NCI-H460 (cell line): ENCODE results near the gene ISG15. TPM values are rescaled to one million over a fixed set of nuclear protein-coding genes. Genes with fewer than 3 reads are reported as not detected.
"Not testable (repeated sequence)": the region's sequence is repeated elsewhere in the genome, so short reads cannot be mapped to it uniquely, and the experiment has no call there.

ENCODE experiments used
- DNase-seq: peaks from one replicate; pipeline ENCODE4 v3.0.0-alpha.2; 2016; ENCODE audit warnings: low read depth; ENCODE audit errors: extremely low read depth
- total RNA-seq: library from RNA; depleted of rRNA; stranded (reverse); fragments of >200 nt; shearing (Covaris generic); gene quantifications from 2 replicates; pipeline ENCODE4 v1.2.3, GENCODE V29; 2014

Gene ISG15
- total RNA-seq, 1 experiment from 2014 or later: 5.3 TPM

- DNase-seq: no peak
Observed at GRCh38 chr1:1024771-1025699, 11.7 kb downstream of the ISG15 start.

GRCh38 chr1:1025730-1026129, 12.4 kb downstream of the ISG15 start:
- DNase-seq: no peak

GRCh38 chr1:1026599-1027413, 13.5 kb downstream of the ISG15 start:
- no peak for DNase-seq

- no peak for DNase-seq
Observed at GRCh38 chr1:1027791-1028190, 14.5 kb downstream of the ISG15 start.

- DNase-seq: not testable (repeated sequence)
Observed at GRCh38 chr1:1030867-1031658, 17.8 kb downstream of the ISG15 start.

GRCh38 chr1:1031659-1032235, 18.4 kb downstream of the ISG15 start:
- no peak for DNase-seq

GRCh38 chr1:1032424-1032823, 19.1 kb downstream of the ISG15 start:
- no peak for DNase-seq

GRCh38 chr1:1033009-1033587, 19.8 kb downstream of the ISG15 start:
- no peak for DNase-seq

- DNase-seq: no peak
Observed at GRCh38 chr1:1033731-1034438, 20.6 kb downstream of the ISG15 start.

- DNase-seq: no peak
Observed at GRCh38 chr1:1034439-1034781, 21.1 kb downstream of the ISG15 start.

GRCh38 chr1:1035291-1035943, 22.1 kb downstream of the ISG15 start:
- no peak for DNase-seq

GRCh38 chr1:1037366-1038327, 24.4 kb downstream of the ISG15 start:
- no peak for DNase-seq

- no peak for DNase-seq
Observed at GRCh38 chr1:1038694-1039093, 25.4 kb downstream of the ISG15 start.

- DNase-seq: no peak
Observed at GRCh38 chr1:1039145-1039910, 26.0 kb downstream of the ISG15 start.

GRCh38 chr1:1040004-1040991, 27.0 kb downstream of the ISG15 start:
- DNase-seq: peak; percentile 70

GRCh38 chr1:1041092-1041523, 27.8 kb downstream of the ISG15 start:
- no peak for DNase-seq
